Measurements from ENCODE around the gene DAB2IP.

The DAB2IP gene

DNA sequence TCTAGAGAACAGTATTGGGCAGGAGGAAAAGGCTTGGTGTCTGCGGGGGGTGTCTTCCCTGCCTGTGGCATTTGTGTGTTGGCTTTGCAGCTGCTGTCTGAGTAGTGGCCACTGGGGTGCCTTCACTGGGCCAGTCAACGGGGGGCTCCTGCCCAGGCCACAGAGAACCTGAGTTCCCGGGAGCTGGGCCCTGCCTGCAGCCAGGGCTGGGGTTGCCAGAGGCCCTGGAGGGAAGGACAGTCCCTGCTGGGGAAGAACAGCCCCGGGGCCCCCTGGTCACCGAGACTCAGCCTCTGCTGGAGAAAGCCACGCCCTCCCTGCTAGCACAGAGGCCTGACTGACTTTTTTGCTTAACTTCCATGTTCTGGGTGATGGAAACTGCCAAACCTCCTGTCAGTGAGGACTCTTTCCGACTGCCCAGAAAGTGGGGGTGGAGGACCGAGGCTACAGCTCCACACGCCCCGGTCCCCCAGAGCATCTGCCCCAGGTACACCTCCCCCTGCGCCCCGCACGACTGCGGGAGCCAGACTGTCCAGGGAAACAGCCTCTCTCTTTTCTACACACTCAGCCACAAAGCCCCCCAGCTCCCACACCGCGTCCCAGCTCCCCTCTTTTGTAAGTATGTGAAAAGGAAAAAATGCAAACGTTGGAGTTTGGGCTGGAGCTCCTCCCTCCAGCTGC lies 133.4 kb downstream of the DAB2IP start:
- Histone ChIP-seq H3K9me3 (ENCODE audit: control insufficient read depth, insufficient read depth, low read length) (no peaks in the 10 kb centered on the region), H3K36me3 (ENCODE audit: control insufficient read depth, low read length) (no peaks in the 10 kb centered on the region), H3K4me2 (ENCODE audit: low read length) (no peak overlapping the region)

GRCh38 chr9:121785673-121786542 lies 134.5 kb downstream of the DAB2IP start:
- peaks cover 6% of the 10 kb centered on the region; the same call in 1 of the 2 replicates for H3K4me1 ChIP-seq (ENCODE audit: control insufficient read depth, low read length)
- H3K36me3 ChIP-seq (ENCODE audit: control insufficient read depth, low read length) = no peaks in the 10 kb centered on the region
- no peaks in the 10 kb centered on the region for H3K9me3 ChIP-seq (ENCODE audit: control insufficient read depth, insufficient read depth, low read length)
- H3K27me3 ChIP-seq (ENCODE audit: control insufficient read depth, low read length) = no peaks in the 10 kb centered on the region; the same call in 1 of the 2 replicates
- TF ChIP-seq EZH2phosphoT487 (IDR thresholded peaks at IDR 0.05; ENCODE audit: borderline replicate concordance, low read length) = no peak
- TF ChIP-seq, protein P1, sequence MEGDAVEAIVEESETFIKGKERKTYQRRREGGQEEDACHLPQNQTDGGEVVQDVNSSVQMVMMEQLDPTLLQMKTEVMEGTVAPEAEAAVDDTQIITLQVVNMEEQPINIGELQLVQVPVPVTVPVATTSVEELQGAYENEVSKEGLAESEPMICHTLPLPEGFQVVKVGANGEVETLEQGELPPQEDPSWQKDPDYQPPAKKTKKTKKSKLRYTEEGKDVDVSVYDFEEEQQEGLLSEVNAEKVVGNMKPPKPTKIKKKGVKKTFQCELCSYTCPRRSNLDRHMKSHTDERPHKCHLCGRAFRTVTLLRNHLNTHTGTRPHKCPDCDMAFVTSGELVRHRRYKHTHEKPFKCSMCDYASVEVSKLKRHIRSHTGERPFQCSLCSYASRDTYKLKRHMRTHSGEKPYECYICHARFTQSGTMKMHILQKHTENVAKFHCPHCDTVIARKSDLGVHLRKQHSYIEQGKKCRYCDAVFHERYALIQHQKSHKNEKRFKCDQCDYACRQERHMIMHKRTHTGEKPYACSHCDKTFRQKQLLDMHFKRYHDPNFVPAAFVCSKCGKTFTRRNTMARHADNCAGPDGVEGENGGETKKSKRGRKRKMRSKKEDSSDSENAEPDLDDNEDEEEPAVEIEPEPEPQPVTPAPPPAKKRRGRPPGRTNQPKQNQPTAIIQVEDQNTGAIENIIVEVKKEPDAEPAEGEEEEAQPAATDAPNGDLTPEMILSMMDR (IDR thresholded peaks at IDR 0.05; ENCODE audit: low read depth, low read length, poor library complexity, severe bottlenecking) = no peak
- no peak overlapping the region for H3K27ac ChIP-seq (ENCODE audit: low read depth, low read length)
- no peaks in the 10 kb centered on the region for H3F3A ChIP-seq (ENCODE audit: control insufficient read depth, insufficient read depth)
- no peaks in the 10 kb centered on the region for H4K20me1 ChIP-seq (ENCODE audit: control insufficient read depth, insufficient read depth, low read depth, low read length)
- no peaks in the 10 kb centered on the region for H3K9me2 ChIP-seq (replicated peaks; ENCODE audit: control insufficient read depth, low read length)
- H3K79me2 ChIP-seq (ENCODE audit: control insufficient read depth, low read length) = no peaks in the 10 kb centered on the region
- no peak overlapping the region for H3K4me3 ChIP-seq (ENCODE audit: low read length)
- no peak overlapping the region for H3K4me2 ChIP-seq (ENCODE audit: low read length)

More for the DNA sequence above, 133.4 kb downstream of the DAB2IP start:
- H3K9me2 ChIP-seq (replicated peaks; ENCODE audit: control insufficient read depth, low read length) = no peaks in the 10 kb centered on the region
- peaks cover 6% of the 10 kb centered on the region; the same call in 1 of the 2 replicates for H3K4me1 ChIP-seq (ENCODE audit: control insufficient read depth, low read length)
- no peaks in the 10 kb centered on the region; the same call in 1 of the 2 replicates for H3K27me3 ChIP-seq (ENCODE audit: control insufficient read depth, low read length)
- no peaks in the 10 kb centered on the region for H3K79me2 ChIP-seq (ENCODE audit: control insufficient read depth, low read length)
- TF ChIP-seq, protein P1 (IDR thresholded peaks at IDR 0.05; ENCODE audit: low read depth, low read length, poor library complexity, severe bottlenecking) = no peak
- no peak for TF ChIP-seq EZH2phosphoT487 (IDR thresholded peaks at IDR 0.05; ENCODE audit: borderline replicate concordance, low read length)
- H3K27ac ChIP-seq (ENCODE audit: low read depth, low read length) = no peak overlapping the region
- H4K20me1 ChIP-seq (ENCODE audit: control insufficient read depth, insufficient read depth, low read depth, low read length) = no peaks in the 10 kb centered on the region
- no peaks in the 10 kb centered on the region for H3F3A ChIP-seq (ENCODE audit: control insufficient read depth, insufficient read depth)
- H3K4me3 ChIP-seq (ENCODE audit: low read length) = no peak overlapping the region

DNA sequence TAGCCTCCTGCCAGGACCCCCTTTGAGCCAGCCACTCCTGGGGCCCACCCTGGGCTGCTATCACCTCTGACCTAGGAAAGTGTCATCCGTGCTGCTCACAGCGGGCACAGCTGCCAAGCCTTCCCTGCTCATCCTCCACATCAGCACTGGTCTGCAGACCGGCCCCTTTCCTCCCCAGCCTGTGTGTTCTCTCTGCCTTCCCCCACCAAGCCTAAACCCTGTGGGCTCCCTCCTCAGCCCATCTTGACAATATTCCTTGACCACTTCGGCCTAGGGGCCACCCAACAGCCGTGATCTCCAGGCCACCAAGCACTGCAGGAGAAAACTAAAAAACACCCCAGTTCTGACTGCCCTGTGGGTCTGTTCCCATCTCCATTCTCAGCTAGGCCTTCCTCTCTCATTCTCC lies 135.1 kb downstream of the DAB2IP start:
- H3K9me3 ChIP-seq (ENCODE audit: control insufficient read depth, insufficient read depth, low read length) = no peaks in the 10 kb centered on the region
- no peaks in the 10 kb centered on the region for H3K36me3 ChIP-seq (ENCODE audit: control insufficient read depth, low read length)
- H3K27ac ChIP-seq (ENCODE audit: low read depth, low read length) = no peak overlapping the region
- TF ChIP-seq, protein P1 (IDR thresholded peaks at IDR 0.05; ENCODE audit: low read depth, low read length, poor library complexity, severe bottlenecking) = no peak
- TF ChIP-seq EZH2phosphoT487 (IDR thresholded peaks at IDR 0.05; ENCODE audit: borderline replicate concordance, low read length) = no peak
- H3K4me3 ChIP-seq (ENCODE audit: low read length) = no peak overlapping the region
- H3K4me2 ChIP-seq (ENCODE audit: low read length) = no peak overlapping the region
- H3K79me2 ChIP-seq (ENCODE audit: control insufficient read depth, low read length) = no peaks in the 10 kb centered on the region
- H3K4me1 ChIP-seq (ENCODE audit: control insufficient read depth, low read length) = peaks cover 6% of the 10 kb centered on the region; the same call in 1 of the 2 replicates
- no peaks in the 10 kb centered on the region for H3F3A ChIP-seq (ENCODE audit: control insufficient read depth, insufficient read depth)
- H3K27me3 ChIP-seq (ENCODE audit: control insufficient read depth, low read length) = no peaks in the 10 kb centered on the region; the same call in 1 of the 2 replicates
- no peaks in the 10 kb centered on the region for H4K20me1 ChIP-seq (ENCODE audit: control insufficient read depth, insufficient read depth, low read depth, low read length)
- no peaks in the 10 kb centered on the region for H3K9me2 ChIP-seq (replicated peaks; ENCODE audit: control insufficient read depth, low read length)
